ENCODE results near the gene SHH. TPM values are rescaled to one million over a fixed set of nuclear protein-coding genes. Genes with fewer than 3 reads are reported as not detected.

The SHH gene
- polyA plus RNA-seq, 3 donors = not detected

GRCh38 chr7:155800741-155801267 lies 11.5 kb downstream of the SHH start:
- H3K27me3 Mint-ChIP-seq (ENCODE audit: low read depth in 3 of 3) = peaks cover 60 to 84% (median 66%) of the 10 kb centered on the region in 3 donors
- H3K4me3 Mint-ChIP-seq = peak overlapping the region in 1 of 2 donors; percentile 79
- intact Hi-C loops (cut with micrococcal nuclease) = no loop called here
- WGBS (ENCODE audit: insufficient coverage) = 82% methylated on average over 16 of the region's 16 CpGs
- TF ChIP-seq CTCF (IDR thresholded peaks at IDR 0.05) = no peak
- H3K9me3 Mint-ChIP-seq = peaks cover 0 to 17% (median 6%) of the 10 kb centered on the region in 7 donors
- H3K4me2 ChIP-seq (replicated peaks; ENCODE audit: extremely low read depth, low read length, poor library complexity, severe bottlenecking) = no peak overlapping the region
- no peak overlapping the region for H3K4me3 ChIP-seq (replicated peaks in 1 of 3; ENCODE audit: low read depth in 2 of 3, low read length in 3 of 3)
- no peaks in the 10 kb centered on the region for H3K79me2 ChIP-seq (ENCODE audit: insufficient read depth, low read length)
- H3K27me3 ChIP-seq (ENCODE audit: control insufficient read depth in 2 of 2, insufficient read depth in 2 of 2, low read length in 2 of 2) = peaks cover 35 to 81% of the 10 kb centered on the region in 2 donors
- H4K20me1 ChIP-seq (ENCODE audit: insufficient read depth, low read length) = no peaks in the 10 kb centered on the region
- no peak overlapping the region for H3K9ac ChIP-seq (ENCODE audit: insufficient read depth, low read length, poor library complexity, severe bottlenecking)
- no peaks in the 10 kb centered on the region for H3K9me3 ChIP-seq (replicated peaks in 1 of 2; ENCODE audit: control insufficient read depth in 1 of 2, insufficient read depth in 1 of 2, low read length in 2 of 2)
- no peak for DNase-seq
- H3K27ac Mint-ChIP-seq = no peak overlapping the region
- no peak overlapping the region for H2AFZ ChIP-seq (ENCODE audit: insufficient read depth, low read depth, low read length, poor library complexity, severe bottlenecking)
- H3K4me1 ChIP-seq (ENCODE audit: control insufficient read depth in 1 of 2, insufficient read depth in 2 of 2, low read length in 2 of 2) = peaks cover 29 to 41% of the 10 kb centered on the region in 2 donors
- H3K4me1 Mint-ChIP-seq = peaks cover 25% of the 10 kb centered on the region
- no peak overlapping the region for H3K27ac ChIP-seq (ENCODE audit: low read depth in 1 of 2, low read length in 2 of 2)
- no peaks in the 10 kb centered on the region for H3K36me3 ChIP-seq (replicated peaks in 1 of 2; ENCODE audit: control insufficient read depth in 1 of 2, insufficient read depth in 2 of 2, low read length in 2 of 2)
- H3K36me3 Mint-ChIP-seq = peaks cover 0 to 2% of the 10 kb centered on the region in 2 donors

GRCh38 chr7:155800301-155800700 lies 12.0 kb downstream of the SHH start:
- Histone ChIP-seq H3K4me1 (ENCODE audit: control insufficient read depth in 1 of 2, insufficient read depth in 2 of 2, low read length in 2 of 2) (peaks cover 24 to 36% of the 10 kb centered on the region in 2 donors), H3K79me2 (ENCODE audit: insufficient read depth, low read length) (no peaks in the 10 kb centered on the region), H4K20me1 (ENCODE audit: insufficient read depth, low read length) (no peaks in the 10 kb centered on the region), H3K36me3 (replicated peaks in 1 of 2; ENCODE audit: control insufficient read depth in 1 of 2, insufficient read depth in 2 of 2, low read length in 2 of 2) (no peaks in the 10 kb centered on the region), H3K9ac (ENCODE audit: insufficient read depth, low read length, poor library complexity, severe bottlenecking) (no peak overlapping the region), H3K4me3 (replicated peaks in 1 of 3; ENCODE audit: low read depth in 2 of 3, low read length in 3 of 3) (no peak overlapping the region), H3K9me3 (replicated peaks in 1 of 2; ENCODE audit: control insufficient read depth in 1 of 2, insufficient read depth in 1 of 2, low read length in 2 of 2) (no peaks in the 10 kb centered on the region), H3K27ac (ENCODE audit: low read depth in 1 of 2, low read length in 2 of 2) (no peak overlapping the region), H3K27me3 (ENCODE audit: control insufficient read depth in 2 of 2, insufficient read depth in 2 of 2, low read length in 2 of 2) (peaks cover 31 to 77% of the 10 kb centered on the region in 2 donors), H2AFZ (ENCODE audit: insufficient read depth, low read depth, low read length, poor library complexity, severe bottlenecking) (no peak overlapping the region), H3K4me2 (replicated peaks; ENCODE audit: extremely low read depth, low read length, poor library complexity, severe bottlenecking) (no peak overlapping the region)
- peak overlapping the region in 1 of 2 donors; percentile 79 for H3K4me3 Mint-ChIP-seq
- intact Hi-C loops (cut with micrococcal nuclease) = no loop called here
- no peak overlapping the region for H3K27ac Mint-ChIP-seq
- H3K4me1 Mint-ChIP-seq = peaks cover 24% of the 10 kb centered on the region
- no peak for TF ChIP-seq CTCF (IDR thresholded peaks at IDR 0.05)
- 80% methylated on average over 10 of the region's 11 CpGs for WGBS (ENCODE audit: insufficient coverage)
- no peak for DNase-seq
- H3K9me3 Mint-ChIP-seq = peaks cover 0 to 17% (median 6%) of the 10 kb centered on the region in 7 donors
- peaks cover 0 to 2% of the 10 kb centered on the region in 2 donors for H3K36me3 Mint-ChIP-seq
- H3K27me3 Mint-ChIP-seq (ENCODE audit: low read depth in 3 of 3) = peaks cover 57 to 84% (median 64%) of the 10 kb centered on the region in 3 donors
